LoVo (cell line): ENCODE results near the gene IL17C.

Experiments
- DNase-seq: peaks from one replicate; pipeline ENCODE4 v3.0.0-alpha.2; 2016; ENCODE audit warnings: low spot score

Gene IL17C

DNA sequence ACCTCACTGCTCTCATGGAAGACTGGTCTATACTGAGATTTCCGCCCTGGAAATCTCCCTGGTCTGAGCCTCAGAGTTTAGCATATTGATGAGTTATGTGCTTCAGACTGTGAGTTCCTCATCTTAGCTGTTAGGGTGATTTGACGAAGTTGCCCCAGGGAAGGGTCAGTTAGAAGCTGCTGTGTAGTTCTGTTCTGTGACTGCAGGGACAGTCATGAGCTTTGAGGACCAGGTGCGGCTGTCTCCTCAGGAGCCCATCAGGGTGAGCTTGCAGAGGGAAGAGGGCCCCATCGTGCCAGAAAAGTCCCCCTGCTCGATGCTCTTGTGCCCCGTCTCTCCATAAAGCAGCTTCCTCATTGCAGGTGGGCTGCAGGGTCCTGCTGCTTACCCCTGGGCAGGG is 28.3 kb upstream of the IL17C start:
- no peak for DNase-seq

DNA sequence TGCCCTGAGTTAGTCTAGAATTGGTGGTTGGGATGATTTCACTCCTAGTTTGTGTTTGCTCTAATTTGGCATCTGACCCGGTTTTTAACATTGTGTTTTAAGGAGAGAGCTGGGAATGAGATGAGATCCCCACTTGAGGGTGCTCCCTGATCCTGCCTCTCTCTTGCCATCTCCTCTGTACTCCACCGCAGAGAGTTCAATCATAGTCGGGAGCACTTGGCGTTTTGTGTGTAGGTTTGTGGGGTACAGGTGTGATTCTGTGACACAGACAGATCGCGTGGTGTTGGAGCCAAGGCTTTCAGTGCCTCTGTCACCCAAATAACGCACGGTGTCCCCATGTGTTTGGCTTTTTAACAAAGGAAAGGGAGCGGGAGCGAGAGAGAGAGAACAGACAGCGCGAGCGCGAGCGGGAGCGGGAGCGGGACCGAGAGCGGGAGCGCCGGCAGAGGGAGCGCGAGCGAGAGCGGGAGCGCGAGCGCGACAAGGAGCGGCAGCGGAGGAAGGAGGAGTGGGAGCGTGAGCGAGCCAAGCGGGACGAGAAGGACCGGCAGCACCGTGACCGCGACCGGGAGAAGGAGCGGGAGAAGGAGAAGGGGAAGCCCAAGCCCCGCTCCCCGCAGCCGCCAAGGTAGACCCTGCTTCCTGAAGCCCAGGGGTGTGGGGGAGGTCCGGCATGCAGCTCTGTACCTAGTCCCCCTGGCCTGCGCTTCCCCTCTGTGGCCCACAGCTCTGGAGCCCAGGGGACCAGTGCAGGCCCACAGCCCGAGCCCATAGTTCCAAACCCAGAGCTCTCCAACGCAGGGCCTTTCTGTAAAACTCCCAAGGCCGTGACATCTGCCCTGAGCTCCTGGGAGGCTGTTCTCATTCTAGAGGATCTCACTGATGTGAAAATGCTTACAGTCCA is 27.2 kb upstream of the IL17C start:
- DNase-seq = no peak

DNA sequence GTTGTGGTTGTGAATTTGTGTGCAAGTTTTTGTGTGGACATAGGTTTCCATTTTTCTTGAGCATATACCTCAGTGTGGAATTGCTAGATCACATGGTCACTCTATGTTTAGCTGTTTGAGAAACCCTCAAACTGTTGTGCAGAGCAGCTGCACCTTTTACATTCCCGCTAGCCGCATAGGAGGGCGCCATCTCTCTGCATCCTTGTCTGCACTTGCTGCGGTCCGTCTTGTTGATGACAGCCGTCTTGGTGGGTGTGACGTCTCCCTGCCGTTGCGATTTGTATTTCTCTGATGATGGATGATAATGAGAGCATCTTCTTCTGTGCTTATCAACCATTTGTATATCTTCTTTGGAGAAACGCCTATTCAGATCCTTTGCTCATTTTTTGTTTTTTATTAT is 25.1 kb upstream of the IL17C start:
- no peak for DNase-seq

DNA sequence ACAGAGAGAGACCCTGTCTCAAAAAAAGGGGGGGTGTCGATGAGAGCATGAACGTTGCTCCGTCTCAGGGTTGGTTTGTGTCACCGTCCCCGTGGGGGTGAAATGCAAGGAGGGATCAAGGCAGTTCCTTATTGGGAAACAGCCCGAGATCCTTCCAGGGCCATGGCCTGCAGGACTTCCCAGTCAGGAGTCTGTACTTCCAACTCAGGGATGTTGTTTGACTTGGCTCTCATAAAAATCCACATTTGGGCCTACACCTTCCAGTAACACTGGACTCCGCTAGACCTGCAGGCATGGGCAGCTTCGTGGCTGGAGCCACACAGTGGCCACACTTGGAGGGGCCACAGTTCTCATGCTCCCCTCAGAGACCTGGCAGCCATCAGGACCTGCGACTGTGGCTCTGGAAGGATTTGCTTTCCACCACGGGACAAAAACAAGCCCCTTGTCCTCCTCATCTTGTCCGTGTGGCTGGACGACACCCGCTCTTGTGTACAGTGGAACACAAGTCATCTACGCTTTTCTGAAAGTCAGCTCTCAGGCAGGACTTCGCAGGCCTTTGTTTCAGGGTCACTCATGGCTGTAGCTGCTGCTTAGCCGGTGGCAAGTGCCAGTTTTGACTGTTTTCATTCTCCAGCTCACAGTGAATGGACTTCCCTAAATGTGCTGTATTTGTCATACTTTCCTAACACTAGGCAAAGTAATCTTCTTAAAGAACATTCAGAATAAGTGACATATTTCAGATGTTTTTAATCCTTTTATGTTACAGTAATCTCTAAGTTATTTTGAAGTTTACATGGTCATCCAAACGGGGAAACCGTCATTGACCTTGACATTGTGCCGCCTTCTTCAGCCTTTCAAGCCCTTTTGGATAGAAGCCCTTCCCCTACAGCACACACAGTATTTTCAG is 24.2 kb upstream of the IL17C start:
- no peak for DNase-seq

DNA sequence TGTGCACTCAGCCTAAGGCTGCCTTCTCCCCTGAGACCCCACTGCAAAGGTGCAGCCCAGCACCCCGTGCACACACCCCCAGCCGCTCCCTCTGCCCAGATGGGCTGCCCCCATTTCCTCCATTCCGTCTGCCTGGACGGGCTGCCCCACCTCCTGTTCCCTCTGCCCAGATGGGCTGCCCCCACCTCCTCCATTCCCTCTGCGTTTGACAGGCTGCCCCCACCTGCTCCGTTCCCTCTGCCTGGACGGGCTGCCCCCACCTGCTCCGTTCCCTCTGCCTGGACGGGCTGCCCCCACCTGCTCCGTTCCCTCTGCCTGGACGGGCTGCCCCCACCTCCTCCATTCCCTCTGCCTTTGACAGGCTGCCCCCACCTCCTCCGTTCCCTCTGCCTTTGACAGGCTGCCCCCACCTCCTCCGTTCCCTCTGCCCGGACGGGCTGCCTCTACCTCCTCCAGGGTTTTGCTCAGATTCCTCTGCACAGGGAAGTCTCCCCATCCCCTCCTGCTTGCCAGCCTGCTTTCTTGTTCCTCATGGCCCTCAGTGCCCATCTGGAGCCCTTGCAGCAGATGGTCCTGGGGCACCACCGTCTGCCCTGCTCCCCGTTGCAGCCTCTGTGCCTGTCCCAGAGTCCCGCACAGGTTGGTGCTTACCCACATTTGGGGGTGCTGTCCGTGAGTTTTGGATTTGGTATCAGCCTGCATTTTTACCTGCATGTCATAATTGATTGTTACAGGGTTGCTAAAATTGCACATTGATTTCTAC is 23.4 kb upstream of the IL17C start:
- DNase-seq = no peak

DNA sequence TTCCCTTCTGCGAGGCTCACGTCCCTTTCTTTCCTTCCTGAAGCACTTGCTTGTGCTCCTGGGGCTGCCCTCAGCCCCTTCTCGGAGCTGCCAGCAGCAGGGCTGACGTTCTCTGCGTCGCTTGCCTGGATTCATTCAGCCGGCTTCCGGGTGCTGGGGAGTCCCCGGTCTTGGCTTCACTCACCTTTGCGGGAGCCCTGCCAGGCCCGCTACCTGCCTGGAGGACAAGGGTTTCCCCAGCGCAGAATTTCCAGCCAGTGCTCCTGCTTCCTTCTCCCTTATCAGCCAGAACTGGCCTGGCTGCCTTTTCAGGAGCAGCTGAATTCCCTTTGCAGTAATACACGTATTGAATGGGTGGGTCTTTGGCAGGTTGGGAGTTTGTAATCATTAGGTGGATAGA is 22.1 kb upstream of the IL17C start:
- DNase-seq = no peak

DNA sequence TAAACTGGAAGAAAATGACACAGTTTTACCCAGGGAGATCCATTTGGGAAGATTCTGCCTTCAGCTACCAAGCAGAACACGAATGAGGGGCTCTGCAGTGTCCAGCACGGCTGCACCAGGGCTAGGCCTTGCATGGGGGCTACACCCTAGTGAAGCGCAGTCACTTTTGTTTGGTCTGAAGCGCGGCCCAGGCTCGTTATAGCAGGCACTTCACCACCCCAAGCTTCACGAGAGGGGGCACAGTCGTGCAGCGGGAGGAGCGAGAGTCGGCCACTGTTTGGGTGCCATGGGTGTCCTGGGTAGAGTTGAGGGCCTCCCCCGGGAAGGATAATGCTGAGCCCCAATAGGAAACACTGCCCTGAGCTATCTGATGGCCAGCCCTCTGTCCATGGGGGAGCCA is 21.6 kb upstream of the IL17C start:
- DNase-seq = no peak

DNA sequence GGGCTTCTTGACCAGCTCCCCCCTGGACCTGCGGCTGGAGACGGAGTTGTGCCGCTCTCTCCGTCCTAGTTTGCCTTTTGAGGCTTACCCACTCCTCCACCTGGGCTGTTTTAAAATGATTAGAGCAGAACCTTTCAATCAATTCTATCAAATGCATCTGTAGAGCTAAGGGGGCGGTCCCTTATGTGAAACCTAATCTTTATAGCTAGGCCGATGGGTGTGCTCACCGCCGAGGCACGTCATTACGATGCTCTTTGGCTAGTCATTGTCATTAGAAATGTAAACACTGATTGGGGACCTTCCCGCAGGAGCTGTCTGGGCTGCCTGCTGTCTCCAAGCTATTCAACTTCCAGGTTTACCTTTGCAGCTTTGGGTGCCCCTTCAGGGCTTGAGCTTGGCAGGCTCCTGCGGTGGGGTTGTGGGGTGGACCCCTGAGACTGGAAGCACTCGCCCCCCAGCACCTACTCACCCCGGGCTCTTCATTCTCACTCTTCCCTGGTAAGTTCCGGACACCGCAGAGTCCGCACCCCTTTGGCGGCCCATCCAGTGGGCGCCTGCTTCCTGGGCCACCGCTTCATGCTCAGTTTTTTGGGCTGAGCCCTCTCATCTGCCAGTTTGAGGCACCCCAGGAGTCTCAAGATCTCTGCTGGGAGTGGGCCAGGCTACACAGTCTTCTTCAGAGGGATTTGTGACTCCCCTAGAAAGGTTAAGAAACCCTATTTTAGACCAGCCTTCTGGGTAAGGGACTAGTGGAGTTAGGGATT is 20.9 kb upstream of the IL17C start:
- DNase-seq = no peak

DNA sequence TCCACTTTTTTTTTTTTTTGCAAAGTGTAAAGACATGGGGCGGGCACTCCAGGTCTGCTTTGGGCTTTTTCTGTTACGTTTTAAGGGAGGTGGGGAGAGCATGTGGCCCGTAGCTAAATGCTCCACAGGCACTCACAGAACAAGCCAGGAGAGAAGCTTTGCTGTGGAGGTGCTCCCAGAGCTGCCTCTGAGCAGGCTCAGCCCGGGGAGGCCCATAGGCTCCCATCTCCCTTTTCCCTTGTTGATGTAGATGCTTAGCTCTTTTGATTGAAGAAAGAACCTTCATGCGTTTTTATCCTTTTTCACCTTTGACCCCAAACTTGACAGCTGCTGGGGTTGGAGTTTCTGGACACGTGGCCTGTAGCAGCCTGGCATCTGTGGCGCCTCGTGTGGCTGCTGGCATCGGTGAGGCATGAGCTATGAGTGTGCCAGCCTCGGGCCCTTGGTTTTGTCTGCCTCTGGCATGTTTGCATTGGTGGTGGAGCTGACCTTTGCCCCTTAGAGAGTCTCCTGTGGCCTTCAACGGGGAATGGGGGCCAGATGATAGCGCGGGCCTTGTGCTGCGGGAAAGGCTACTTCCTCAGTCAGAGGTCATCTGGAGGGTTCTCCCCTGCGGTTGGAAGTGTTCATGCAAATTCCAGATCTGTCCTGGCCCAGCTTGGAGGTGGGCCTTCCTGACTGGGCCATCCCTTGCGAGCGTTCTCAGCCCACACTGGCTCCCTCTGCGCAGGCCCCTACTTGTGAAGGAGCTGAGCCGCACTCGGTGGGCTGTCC is 20.0 kb upstream of the IL17C start:
- DNase-seq = no peak

DNA sequence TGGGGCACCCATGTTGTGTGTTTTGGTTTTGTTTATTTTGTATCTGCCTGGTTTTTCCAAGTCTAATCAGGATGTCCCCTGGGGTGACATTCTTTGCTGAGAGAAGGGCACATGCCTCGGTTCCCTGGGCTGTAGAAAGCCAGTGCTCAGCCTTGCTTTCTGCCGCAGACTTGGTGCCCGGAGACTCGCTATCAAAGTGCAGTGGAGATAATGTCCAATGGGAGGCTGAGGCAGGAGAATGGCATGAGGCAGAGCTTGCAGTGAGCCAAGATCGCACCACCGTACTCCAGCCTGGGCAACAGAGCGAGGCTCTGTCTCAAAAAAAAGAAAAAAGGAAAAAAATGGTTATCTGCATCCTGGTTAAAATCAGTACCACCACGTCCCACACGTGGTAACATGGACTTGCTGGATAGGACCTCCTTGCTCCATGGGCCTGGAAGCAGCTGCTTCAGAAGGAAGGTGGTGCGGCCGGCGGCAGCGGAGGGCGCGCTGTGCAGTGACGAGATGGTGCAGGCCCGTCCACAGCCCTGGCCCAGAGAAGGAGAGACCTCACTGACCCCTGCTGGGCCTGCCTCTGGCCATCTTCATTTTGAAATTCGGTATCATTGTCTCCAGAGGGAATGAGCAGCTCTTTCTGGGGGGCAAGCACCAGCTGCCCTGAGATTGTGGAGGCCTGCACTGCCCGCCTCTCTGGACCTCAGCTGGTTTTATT is 19.3 kb upstream of the IL17C start:
- no peak for DNase-seq

DNA sequence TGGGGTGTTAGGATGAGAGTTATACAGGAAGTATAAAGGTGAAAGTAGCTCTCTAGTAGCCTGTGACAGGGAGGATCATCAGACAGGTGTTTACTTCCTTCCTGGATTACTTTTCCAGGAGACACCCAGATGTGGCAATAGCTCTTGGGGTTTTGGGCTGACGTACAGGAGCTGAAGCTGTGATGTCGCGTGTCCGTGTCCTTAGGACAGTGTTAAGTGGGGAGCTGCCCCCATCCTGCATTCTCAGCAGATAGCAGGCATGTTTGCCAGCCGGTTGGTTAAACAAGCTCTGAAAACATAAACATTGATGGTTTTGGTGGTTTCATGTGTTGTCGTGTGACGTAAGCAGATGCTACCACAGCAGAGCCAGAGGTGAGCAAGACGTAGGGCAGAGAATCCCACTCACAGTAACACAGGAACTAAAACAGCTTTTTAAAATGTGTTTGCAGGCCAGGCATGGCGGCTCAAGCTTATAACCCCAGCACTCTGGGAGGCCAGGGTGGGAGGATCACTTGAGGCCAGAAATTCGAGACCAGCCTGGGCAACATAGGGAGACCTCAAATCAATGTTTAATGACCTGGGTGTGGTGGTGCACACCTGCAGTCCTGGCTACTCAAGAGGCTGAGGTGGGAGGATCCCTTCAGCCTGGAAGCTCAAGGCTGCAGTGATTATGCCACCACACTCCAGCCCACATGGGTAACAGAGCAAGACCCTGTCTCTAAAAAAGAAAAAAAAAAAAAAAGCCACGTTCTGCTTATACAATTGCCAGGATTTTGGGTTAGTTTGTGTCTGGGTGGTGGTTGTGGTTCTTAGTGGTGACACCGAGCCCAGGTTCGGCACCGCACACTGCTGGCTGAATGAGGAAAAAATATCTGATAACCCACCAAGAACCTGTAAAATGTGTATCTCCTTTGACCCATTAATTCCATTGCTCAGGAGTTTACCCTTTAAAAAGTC is 18.2 kb upstream of the IL17C start:
- DNase-seq = no peak

DNA sequence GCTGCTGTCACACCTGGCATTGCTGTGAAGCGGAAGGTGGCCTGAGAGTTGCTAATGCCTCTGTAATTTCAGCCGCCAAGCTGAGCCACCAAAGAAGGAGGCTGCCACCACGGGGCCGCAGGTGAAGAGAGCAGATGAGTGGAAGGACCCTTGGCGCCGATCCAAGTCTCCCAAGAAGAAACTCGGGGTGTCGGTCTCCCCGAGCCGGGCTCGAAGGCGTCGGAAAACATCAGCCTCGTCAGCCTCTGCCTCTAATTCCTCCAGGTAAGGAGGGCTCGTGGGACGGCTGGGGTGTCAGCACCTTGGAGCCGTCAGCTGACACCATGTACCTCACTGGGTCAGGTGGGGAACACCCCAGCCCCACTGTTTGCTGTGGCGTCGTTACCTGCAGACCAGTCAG is 16.2 kb upstream of the IL17C start:
- no peak for DNase-seq

DNA sequence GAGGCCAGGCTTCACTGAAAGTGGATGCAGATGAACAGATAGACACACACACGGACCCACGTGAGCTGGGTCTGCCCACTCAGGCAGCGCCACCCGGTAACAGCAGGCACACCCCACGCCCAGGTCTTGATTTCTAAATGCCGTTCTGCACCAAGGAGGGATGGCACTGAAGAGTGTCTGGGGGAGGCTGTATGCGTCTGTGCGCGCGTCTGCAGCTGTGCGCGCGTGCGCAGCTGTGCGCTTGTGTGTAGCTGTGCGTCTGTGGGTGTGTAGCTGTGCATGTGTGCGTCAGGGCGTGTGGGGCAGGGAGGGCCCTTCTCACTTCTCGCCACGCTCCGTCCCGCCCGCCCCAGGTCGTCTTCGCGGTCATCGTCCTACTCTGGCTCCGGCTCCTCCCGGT is 15.5 kb upstream of the IL17C start:
- DNase-seq = no peak

DNA sequence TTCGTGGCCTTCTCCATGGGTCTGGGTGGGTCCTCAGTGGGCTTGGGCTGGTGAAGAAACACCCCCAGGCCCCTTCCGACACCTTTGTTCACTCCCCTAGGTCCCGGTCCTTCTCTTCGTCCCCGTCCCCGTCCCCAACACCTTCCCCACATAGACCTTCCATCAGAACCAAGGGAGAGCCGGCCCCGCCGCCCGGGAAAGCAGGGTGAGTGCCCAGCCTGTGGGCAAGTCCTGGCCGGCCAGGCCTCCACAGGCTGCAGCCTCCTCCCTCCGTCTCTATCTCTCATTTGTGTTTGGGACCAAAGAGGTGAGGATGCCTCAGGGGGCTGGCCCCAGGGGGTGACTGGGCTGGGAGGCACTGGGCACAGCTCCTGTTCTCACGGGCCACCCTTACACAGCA is 14.5 kb upstream of the IL17C start:
- DNase-seq = no peak

DNA sequence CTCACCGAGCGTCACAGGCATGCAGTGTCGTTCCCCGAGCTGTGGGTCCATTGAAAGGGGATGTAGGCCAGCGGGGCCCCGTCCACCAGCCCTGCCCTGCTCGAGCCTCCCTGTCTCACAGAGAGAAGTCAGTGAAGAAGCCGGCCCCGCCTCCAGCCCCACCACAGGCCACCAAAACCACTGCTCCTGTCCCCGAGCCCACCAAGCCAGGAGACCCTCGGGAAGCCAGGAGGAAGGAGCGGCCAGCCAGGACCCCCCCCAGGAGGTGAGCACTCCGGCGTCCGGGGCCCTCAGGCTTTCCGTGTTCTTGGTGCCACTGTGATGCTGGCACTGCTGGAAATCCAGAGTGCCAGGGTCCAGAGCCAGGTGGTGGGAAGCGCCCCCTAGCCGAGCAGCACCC is 13.9 kb upstream of the IL17C start:
- DNase-seq = no peak

DNA sequence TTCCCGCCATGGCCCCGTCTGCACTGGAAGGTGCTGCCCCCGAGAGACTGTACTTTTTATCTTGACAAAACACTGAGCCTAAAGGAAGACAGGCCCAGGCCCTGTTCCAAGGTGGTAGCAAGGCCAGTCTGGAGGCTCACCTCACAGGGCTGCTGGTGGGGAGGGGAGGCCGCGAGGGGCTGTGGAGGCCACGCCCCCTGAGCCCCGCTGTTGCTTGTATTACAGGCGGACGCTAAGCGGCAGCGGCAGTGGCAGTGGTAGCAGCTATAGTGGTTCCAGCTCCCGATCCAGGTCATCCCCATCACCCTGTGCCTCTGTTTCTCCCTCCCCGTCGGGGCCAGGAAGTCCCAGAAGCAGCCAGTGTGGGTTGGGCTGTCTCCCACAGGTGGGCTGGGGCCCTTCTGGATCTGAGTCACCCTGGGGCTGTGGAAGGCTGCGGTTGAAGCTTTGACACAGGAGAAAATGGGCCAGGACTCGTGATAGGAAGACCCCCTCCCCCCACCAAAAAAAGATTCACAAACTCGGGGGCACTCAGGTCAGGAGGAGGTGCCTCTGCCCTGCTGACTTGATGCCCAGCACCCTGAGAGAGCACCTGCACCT is 13.3 kb upstream of the IL17C start:
- DNase-seq = no peak

DNA sequence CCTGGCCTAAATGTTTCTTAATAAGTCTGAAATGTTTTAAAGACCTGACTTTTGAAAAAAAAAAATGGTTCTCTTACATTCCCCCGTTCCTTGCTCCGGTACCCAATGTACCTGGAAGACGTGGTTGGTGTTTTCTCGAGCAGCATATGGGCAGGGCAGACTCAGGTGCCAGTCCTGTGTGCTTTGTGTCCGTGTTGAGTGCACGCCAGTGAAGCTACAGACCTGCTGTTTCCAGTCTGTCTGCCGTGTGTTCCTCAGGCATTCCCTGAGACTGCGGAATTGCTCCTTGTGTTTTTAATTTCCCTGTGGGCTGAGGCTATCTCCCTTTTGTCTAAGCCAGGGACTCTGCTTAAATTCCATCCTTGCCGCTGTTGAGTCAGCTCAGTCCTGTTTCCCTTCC is 11.7 kb upstream of the IL17C start:
- no peak for DNase-seq

DNA sequence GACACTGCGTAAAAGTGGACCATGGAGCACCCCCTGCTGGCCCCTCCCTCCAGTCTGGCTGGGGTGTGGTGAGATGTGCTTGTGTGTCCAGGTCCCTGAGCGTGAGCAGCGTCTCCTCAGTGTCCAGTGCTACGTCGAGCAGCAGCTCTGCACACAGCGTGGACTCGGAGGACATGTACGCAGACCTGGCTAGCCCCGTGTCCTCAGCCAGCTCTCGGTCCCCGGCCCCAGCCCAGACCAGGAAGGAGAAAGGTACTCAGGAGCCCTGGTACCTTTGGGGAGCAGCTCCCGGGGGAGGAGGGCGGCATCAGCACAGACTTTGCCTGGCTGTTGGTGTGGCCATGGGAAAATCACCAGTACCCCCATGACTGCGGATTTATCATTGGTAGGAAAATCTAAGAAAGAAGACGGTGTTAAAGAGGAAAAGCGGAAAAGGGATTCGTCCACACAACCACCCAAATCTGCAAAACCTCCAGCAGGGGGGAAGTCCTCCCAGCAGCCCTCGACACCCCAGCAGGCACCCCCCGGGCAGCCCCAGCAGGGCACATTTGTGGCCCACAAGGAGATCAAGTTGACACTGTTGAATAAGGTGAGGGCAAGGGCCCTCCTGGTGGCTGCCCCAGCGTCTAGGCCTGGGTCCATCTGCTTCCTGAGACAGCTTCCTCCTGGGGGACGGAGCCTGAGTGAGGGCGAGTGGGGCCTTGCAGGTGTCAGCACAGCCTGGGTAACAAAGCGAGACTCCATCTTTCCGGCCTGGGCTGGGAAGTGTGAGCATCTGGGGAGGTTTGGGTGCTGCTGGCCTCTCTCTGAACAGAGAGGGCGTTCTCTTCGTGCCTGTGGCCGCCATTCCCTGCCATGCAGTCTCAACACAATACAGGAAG is 10.6 kb upstream of the IL17C start:
- DNase-seq = no peak
